GM12892 (cell line): ENCODE data around the gene ITGB7.

Source experiments
- DNase-seq: peaks from one replicate; pipeline ENCODE4 v3.0.0; 2011; ENCODE audit not compliant: insufficient read length
- FAIRE-seq: peaks from 2 replicates; lab custom pipeline; 2011; peaks lifted over from hg19 to GRCh38; lab: Jason Lieb, UNC
- POLR2A ChIP-seq: IDR thresholded peaks from 2 replicates; pipeline ENCODE4 v1.6.1; 2011; ENCODE audit warnings: low read depth, low read length, control low read depth
- POLR2AphosphoS5 ChIP-seq: IDR thresholded peaks from 2 replicates; pipeline ENCODE4 v1.6.1; 2011; ENCODE audit warnings: low read depth, low read length, control low read depth
- TAF1 ChIP-seq: IDR thresholded peaks from 2 replicates; pipeline ENCODE4 v1.6.1; 2011; ENCODE audit warnings: low read depth, mild to moderate bottlenecking, control low read depth, low read length, borderline replicate concordance

ITGB7 gene

DNA sequence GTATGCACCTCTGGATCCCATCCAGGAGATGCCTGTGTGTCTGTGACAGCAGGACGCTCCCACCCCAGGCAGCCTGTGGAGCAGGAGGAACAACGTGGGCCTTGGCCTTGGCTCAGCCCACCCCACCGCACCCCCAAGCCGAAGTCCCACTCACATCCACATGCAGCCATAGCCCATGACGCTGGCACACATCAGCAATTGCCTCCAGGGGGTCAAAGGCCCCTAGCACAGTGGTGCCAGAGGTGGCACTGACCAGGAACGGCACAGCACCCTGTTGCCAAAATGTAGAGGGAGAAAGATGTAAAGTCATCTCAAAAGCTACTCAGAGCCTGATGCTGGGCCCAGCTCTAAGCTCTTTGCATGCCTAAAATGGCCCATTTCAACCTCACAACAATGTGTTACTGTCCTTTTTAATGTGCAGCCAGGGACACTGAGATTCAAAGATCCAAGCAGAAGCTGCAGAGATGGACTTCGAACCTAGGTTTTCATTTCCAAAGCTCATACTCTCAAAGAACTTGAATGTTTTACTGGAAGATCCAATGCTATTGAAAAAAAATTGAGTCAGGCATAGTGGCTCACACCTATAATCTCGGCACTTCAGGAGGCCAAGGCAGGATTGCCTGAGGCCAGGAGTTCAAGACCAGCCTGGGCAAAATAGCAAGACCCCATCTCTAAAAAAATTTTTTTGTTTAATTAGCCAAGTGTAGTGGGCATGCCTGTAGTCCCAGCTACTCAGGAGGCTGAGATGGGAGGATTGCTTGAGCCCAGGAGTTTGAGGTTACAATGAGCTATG, 45.7 kb downstream of the ITGB7 start:
- no peak for DNase-seq
- TF ChIP-seq TAF1, result no peak
- TF ChIP-seq POLR2AphosphoS5, result no peak
- no peak for TF ChIP-seq POLR2A
- no peak for FAIRE-seq

DNA sequence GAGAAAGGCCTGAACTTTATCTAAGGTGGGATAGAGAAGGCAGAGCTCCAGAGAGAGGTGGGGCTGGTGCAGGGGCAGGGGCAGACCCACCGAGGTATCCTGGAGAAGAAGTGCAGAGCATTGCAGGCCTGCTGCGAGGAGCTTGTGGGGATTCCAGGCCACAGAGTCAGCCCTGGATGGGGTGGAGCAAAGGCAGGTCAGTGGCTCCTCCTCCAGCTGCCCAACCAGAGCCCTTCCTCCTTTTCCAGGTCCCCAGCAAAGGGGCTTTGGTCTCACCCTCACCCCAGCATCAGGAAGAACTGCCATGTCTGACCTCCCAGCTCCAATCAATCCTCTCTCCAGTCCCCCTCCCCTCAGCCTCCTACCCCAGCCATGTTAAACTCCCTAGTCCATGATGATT, 46.4 kb downstream of the ITGB7 start:
- TF ChIP-seq POLR2AphosphoS5 (no peak), TAF1 (no peak), POLR2A (no peak)
- no peak for FAIRE-seq
- no peak for DNase-seq

DNA sequence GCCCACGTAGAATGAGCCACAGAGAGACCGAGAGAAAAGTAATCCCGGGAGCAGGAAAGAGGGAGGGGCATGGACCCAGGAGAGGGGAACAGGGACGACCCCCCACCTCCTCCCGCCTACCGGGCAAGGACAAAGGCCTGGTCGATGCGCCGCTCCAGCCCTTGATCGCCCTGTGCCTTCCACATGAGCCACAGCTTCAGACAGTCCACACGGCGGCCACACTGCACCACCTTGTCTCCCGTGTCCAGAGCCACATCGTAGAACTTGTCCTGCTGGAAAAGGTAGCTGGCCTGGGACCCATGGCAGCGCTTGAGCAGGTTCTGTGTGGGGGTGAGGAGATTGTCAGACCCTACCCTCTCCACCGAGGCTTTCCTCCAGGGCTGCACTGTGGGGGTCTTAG, 47.1 kb downstream of the ITGB7 start:
- FAIRE-seq (no peak), DNase-seq (no peak)
- TF ChIP-seq POLR2A (no peak), TAF1 (no peak), POLR2AphosphoS5 (no peak)

DNA sequence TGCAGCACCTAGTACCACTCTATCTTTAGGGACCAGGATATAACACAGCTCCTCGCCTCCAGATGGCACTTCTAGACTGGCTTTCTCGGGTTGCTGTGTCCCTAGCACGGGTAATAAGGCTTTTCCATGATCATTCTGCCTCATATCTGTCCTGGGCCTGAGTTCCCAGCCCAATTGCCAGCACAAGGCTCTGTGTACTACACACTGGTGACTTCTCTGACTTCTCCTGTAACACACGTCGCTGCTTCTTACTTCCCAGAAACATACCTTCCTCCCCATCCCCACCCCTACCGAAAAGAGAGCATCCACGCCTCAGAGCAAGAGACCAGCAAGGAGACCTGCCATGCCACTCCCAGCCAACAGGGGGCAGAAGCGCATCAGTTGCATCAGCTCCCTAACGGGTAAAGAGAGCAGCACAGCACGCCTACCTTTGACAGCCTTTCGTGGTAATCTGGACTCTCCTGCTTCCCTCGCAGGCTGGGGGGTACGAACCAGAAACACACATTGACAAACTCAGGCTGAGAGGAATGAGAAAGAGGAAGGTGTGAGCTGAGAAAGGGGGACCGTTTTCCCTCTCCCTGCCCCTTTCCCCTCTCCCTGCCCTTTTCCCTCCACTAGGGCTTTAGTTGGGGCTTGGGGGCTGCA, 47.7 kb downstream of the ITGB7 start:
- no peak for TF ChIP-seq POLR2A
- no peak for TF ChIP-seq TAF1
- TF ChIP-seq POLR2AphosphoS5, result no peak
- peak; percentile 90 for FAIRE-seq

DNA sequence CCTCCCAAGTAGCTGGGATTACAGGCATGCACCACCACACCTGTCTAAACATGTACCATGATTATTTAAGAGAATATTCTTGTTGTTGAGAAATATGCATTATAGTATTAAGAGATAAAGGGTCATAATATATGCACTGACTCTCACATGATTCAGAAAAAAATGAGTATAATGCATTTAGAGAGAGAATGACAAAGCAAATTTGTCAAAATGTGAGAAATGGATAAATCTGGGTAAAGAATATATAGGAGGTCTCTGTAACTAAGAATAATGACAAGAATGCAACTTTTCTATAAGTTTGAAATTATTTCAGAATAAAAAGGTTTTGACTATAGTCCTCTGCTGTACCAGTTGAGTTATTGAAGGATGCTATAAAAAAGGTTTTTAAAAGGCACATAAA, 54.7 kb downstream of the ITGB7 start:
- FAIRE-seq (no peak), DNase-seq (no peak)
- TF ChIP-seq TAF1 (no peak), POLR2A (no peak), POLR2AphosphoS5 (no peak)

More for the DNA sequence above, 47.7 kb downstream of the ITGB7 start:
- peak; percentile 92 for DNase-seq

DNA sequence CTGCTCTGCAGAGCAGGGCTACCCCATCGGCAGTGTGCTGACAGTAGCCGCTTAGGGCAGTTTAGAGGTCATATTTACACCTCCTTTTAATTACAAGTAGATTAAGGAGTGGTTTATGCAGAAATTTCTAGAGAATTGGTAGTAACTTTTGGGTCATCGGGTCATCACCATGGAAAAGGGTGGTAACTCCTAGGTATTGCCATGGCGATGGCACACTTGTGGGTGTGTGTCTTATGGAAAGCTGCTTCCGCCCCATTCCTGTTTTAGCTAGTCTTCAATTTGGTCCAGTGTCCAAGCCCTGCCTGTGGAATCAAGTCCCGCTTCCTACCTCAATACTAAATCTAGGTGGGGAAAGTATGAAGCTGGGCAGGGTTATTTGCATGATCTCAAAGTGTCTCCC, 56.0 kb downstream of the ITGB7 start:
- no peak for DNase-seq
- FAIRE-seq, result no peak
- no peak for TF ChIP-seq TAF1
- no peak for TF ChIP-seq POLR2A
- TF ChIP-seq POLR2AphosphoS5, result no peak

DNA sequence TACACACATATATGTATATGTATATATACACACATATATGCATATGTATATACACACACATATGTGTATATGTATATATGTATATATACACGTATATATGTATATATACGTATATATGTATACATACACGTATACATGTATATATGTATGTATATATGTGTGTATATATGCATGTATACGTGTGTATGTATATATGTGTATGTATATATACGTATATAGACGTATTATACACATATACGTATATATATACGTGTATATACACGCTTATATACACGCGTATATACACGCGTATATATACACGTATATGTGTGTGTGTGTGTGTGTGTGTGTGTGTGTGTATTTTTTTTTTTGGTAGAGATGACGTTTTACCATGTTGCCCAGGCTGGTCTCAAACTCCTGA, 59.4 kb downstream of the ITGB7 start:
- no peak for FAIRE-seq
- TF ChIP-seq POLR2A (no peak), TAF1 (no peak)

DNA sequence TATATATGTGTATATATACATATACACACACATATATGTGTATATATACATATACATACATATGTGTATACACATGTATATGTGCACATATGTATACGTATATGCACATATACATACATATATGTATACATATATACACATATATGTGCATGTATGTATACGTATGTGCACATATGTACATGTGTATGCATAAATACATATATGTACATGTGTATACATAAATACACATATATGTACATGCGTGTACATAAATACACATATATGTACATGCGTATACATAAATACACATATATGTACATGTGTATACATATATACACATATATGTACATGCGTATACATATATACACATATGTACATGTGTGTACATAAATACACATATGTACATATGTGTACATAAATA, 59.9 kb downstream of the ITGB7 start:
- no peak for TF ChIP-seq TAF1
- TF ChIP-seq POLR2AphosphoS5, result no peak
- TF ChIP-seq POLR2A, result no peak
- FAIRE-seq (no peak), DNase-seq (no peak)

More for the DNA sequence above, 59.4 kb downstream of the ITGB7 start:
- DNase-seq, result no peak

DNA sequence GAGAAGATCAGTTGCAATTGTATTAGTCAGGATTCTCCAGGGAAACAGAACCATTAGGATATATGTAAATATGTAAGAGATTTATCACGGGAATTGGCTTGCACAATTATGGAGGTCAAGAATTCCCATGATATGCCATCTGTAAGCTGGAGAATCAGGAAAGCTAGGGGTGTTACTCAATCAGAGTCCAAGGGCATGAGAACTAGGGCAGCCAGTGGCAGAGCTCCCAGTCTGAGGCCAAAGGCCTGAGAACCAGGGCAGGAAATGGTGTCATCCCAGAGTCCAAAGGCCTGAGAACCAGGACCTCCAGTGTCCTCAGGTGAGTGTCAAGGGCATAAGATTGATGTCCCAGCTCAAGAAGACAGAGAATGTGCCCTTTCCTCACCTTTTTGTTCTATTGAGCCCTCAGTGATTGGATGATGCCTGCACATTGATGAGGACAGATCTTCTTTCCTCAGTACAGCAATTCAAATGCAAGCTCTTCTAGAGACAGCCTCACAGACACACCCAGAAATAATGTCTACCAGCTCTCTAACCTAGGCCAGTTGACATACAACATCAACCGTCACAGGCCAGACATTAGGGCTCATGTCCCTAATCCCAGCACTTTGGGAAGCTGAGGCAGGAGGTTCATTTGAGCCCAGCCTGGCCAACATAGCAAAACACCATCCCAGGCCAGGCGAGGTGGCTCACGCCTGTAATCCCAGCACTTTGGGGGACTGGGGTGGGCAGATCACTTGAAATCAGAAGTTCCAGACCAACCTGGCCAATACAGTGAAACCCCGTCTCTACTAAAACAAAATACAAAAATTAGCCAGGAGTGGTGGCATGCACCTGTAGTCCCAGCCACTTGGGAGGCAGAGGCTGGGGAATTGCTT, 61.4 kb downstream of the ITGB7 start:
- DNase-seq (no peak), FAIRE-seq (no peak)
- TF ChIP-seq TAF1, result no peak
- no peak for TF ChIP-seq POLR2A
- TF ChIP-seq POLR2AphosphoS5, result no peak

DNA sequence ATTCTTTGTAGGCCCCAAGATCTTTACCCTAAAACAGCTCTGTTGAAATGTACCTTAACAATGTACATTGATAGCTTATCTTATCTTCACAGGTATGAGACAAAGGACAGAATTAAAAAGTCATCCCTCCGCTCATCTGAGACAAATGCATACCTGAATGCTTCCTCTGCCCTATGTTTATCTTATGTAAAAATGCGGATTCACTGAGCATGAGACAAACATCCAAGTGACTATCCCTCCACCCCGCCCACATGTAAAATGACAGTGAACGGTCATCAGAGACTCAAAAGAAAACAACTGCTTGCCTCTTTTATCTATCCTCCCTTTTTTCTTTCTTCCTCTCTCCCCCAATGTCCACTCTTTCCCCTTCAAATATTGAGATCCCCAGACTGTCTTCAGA, 63.7 kb downstream of the ITGB7 start:
- DNase-seq, result no peak
- TF ChIP-seq POLR2A (no peak), TAF1 (no peak), POLR2AphosphoS5 (no peak)
- no peak for FAIRE-seq
